EL (cell line): Measurements from ENCODE around the gene CRIM1.

Experiments used
- DNase-seq: peaks from one replicate; pipeline ENCODE4 v3.0.0-alpha.2; 2016

CRIM1 gene

DNA sequence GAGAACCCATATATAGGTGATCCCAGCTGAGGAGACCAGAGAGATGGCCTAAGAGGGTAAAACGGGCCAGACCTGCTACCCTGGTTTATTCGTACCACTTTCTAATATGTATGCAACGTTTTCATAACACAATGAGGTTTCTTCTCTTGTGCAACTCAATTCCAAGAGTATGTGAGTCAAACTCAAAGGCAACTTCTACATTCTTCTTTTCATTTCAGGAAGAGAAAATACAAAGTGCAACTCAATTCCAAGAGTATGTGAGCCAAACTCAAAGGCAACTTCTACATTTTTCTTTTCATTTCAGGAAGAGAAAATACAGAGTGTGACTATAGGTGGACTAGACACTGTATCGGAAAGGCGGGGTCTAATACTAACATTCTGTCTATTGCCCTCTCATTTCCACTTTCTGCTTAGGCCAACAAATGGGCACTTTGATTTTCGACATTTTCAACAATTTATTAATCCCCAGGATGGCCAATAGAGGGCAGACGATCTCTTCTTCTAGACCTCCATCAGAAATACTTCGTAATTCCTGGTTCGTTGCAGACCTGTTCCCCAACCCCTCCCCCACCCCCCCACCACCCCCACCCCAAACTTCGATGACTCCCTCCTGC, 3.7 kb upstream of the CRIM1 start:
- peak; percentile 67 for DNase-seq

DNA sequence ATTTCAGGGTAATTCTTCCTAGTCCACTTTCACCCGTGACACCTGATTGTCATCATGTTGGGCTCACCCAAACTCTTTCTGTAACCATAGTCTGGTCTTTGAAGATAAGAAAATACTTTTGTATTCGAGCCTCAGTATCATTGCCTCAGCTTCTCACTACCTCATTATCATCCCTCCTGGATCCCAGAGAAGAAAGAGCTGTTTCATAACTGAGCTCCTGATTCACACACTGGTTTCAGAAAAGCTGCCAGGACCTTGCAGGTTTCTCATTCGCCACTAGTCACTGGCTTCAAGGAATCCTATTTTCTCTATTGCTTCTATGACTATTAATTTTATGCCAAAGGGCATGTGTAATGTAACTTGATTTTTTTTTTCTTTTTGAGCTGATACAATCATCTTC, 2.9 kb upstream of the CRIM1 start:
- peak; percentile 76 for DNase-seq

DNA sequence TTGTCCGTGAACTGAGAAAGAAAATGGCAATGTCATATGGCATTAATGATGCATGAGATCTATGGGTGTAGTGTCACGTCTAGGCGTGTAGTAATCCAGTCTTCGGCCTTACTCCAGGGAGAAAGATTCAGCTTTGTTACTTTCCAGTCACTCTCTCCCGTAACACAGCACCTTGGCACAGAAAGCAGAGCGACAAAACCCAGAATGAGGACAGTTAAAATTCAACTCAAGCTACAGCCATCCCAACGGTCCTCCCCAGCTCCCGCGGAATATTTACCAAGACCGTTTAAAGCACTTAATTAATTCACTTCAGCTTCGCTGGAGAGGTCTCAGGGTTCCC, 797 bp upstream of the CRIM1 start:
- no peak for DNase-seq

DNA sequence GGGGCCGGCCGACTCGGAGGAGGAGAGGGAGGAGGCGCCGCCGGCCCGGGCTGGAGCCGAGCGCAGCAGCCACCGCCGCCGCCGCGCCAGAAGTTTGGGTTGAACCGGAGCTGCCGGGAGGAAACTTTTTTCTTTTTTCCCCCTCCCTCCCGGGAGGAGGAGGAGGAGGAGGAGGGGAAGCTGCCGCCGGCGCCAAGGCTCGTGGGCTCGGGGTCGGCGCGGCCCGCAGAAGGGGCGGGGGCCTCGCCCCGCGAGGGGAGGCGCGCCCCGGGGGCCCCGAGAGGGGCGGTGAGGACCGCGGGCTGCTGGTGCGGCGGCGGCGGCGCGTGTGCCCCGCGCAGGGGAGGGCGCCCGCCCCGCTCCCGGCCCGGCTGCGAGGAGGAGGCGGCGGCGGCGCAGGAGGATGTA, 316 bp downstream of the CRIM1 start:
- no peak for DNase-seq

DNA sequence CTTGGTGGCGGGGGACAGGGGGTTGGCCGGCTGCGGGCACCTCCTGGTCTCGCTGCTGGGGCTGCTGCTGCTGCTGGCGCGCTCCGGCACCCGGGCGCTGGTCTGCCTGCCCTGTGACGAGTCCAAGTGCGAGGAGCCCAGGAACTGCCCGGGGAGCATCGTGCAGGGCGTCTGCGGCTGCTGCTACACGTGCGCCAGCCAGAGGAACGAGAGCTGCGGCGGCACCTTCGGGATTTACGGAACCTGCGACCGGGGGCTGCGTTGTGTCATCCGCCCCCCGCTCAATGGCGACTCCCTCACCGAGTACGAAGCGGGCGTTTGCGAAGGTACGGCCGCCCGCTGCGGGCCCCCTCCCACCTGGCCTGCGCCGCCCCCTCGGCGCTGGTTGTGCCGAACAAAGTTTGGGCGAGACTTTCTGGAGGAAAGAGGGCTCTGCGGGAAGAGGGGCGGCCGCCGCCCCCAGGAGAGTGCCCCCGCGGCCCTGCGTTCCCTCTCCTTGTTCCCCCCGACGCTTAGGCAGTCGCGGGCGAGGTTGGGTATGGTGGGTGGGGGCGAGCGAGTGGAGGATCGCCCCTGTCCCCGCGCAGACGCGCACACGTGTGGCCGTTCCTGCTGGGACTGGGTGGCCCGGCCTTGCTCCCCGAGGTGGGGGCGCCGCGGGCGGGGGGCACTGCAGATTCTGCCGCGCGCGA, 866 bp downstream of the CRIM1 start:
- no peak for DNase-seq

DNA sequence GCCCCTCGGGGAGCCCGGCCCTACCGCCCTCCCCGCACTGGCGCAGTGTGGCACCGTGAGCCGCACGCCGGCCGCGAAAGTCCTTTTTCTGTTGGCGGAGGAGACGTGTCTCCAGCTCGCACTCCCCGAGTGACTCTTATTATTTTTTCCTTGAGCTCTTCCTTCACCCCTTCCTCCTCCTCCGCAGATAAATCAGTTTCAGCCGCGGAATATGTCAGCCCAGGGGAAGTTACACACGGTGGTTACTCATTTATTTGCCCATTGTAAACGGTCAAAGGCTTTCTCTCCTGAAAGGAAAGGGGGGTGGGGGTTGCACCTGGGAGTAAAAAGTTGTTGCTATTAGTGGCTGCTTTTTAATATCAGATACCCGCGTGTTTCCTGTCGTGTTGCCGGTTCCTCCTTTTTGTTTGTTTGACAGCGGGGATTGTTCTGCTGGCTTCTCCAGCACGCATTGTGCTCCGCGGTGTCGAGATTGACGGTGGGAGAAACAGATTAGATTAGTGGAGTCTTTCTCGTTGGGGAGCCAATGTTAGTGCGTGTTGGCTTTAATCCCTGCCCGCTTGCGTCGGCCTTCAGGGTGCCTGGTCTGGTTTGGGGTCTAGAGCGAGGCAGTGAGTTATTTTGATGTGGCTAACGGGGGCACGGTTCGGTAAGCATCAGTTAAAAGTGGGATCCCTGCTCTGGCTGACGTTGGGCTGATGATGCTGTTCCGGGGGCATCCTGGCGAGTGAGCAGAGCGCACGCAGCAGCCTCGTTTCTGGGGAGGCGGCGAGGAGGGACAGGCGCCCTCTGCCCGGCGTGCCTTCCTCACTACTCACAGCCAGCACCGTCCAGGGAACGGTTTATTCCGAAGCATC, 1.6 kb downstream of the CRIM1 start:
- DNase-seq = peak; percentile 77

DNA sequence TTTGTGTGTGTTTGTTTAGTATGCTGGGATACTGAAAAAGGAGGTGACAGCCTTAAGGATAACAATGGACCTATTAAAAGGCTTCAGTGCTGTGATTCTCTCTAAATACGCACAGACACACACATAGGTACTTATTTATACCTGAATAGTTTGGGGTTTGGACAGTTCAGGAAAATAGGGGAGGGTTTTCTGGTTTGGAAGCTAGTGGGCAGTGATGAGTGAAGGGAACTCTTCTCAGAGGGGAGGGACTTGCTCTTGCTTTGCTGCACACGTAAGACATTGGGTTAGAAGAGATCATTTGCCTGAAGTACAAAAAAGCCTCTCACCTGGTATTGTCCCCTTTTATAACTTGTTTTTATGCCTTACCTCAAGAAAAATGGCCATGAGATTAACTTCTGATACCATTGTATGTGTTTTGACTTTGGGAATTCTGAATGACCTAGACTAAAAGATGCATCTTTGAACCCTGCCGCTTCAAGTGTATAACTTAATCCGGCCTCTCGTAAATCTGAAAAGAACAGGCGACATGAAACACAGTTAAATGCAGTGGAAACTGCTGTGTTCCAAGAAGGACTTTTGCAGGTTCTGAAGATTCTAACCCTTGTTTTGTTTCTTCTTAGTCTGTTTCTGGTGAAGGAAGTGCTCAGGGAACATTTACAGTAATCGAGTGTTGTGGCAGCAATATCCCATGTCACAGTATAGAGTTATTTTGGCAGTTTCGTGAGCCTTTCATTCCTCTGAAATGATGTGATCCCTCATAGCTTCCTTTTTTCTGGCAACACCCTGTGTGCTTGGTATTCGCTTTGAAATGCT, 2.5 kb downstream of the CRIM1 start:
- DNase-seq = peak; percentile 77

DNA sequence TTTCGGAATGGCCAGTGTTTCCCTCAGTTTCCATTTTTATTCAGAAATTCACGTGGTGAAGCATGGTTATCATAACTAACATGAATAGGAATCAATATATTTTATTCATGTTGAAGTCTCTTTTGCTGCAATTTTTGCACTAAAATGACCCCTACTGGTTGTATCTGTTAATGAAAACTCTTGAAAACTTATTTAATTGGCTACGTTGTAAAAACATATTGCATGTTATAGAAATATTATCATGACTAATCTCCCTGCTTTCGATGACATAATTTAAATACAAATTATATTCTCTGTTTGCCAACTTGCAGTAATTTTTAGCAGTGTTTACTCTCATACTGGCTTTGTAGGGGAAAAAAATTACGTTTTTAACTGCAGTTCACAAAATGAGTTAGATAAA, 3.5 kb downstream of the CRIM1 start:
- no peak for DNase-seq

DNA sequence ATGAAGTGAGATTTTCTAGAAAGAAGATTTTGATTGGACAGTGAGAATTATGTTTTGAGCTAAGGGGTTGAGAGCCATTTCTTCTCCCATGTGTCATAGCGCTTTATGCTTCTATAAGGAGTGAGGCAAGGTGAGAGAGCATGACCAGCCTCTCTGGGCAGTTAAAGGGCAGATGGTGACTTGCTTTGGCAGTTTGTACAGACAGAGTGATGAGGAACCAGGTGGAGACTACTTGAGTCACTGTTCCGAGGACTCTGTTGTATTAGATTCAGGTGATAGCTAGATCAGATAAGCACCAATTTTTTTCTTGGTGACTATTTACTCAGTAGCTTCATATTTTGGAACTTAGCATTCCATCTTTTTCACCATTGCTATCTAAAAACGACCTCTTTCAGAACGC, 4.5 kb downstream of the CRIM1 start:
- DNase-seq = peak; percentile 30

DNA sequence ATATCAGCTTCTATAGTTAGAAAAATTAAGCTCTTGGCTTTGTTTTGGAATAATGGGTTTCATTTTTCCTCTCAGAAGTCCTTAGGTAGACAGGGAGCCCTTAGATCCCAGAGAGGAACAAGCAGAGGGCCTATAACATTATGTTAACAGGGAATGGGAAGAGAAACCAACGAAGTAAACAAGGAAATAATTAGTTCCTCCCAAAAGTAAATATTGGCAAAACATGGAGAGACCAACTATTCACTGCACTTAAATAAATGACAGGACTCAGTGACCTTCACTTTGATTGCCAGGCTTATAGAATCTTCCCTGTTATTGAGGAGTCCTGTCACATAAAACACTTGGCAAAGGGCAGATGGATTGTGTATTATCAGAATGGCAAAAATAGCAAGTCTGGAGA, 5.3 kb downstream of the CRIM1 start:
- no peak for DNase-seq

DNA sequence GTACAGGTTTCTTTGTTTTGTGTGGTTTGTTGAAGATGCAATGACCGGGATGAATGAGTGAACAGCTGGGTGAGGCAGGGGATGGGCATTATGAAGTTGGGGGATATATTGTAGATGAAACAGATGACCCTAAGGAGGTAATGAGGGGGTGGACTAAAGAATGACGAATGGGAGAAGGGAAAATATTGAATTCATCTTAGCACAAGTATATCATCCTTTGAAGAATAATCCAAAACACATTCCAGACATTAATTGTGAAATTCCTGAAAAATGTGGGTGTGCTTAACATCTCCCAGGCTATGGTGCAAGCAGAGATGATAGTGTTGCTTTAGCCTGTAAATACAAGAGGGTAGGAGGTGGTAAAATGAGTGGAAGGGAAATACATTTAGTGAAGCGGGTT, 5.8 kb downstream of the CRIM1 start:
- DNase-seq = peak; percentile 68

DNA sequence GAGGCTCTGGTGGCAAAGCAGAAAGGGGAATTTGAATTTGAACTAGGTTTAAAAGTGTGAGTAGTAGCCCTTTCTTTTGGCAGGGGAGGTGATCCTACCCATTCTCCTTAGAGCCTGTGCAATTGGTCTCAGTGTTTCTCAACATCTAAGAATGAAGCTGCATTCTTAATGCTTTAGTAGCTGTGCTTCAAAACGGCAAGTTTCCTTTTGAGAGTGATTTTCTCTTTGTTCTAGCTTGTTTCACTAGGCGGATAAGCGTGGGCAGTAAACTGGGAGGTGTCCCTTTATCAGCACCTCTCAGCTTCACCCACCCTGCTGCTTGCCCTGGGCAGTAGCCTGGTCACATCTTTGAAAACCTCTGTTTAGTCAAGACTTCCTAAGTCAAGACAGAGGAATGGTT, 6.7 kb downstream of the CRIM1 start:
- peak; percentile 72 for DNase-seq

DNA sequence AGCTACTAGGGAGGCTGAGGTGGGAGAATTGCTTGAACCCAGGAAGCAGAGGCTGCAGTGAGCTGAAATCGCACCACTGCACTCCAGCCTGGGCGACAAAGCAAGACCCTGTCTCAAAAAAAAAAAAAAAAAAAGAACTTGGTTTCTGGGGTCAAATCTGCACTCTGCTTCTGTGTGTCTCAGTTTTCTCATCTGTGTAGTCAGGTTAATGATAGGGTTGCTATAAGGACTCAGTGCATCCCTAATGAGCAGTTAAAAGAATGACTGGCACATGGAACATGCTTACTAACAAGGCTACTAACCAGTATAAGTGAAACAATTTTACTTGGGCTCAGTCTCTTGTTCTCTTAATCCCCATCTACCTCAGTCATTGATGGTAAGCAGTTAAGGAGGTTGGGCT, 7.5 kb downstream of the CRIM1 start:
- peak; percentile 21 for DNase-seq

DNA sequence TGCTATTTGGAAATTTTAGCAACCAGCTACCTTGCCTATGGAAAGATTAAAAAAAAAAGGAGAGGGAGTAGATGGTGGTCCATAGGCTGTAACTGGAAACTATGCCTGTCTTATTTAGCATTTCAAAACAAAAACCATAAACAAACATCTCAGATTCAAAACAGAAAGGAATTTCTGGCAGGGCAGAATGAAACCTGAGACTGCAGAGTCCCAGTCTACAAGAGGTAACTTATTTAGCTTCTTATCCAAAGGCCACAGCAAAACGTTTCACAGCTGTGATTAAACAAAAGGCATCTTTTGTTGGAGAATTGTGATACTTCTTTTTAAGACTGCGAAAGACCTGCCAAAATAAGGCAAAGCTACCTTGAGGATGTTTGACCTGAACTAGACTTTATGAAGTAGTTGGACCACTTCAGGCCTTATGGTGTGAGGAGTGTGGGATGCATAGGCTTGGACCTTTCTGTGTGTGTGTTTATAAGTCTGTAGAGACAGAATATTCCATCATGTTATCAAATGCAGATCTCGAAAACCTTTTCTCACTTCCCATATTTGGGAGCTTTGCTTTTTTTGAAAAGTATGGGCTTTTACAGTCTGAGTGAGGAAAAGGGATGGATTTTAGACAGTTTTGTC, 11.0 kb downstream of the CRIM1 start:
- peak; percentile 17 for DNase-seq

DNA sequence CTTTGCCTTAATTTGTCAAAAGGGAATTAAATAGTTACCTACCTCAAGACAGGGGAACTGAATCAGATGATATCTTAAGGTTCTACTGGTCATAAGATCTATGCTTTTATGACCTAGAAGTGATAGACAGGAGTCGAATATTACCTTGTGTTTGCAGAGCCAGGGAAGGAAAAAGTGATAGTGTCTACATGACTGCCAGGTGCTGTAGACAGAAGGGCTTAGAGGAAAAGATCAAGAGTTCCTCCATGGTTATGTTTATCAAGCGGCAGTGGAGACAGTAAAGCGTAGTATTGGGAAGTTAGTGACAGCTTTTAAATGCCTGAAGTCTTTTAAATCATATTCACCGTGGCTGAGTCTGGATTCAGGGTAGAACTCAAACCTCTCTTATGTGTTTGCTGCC, 11.9 kb downstream of the CRIM1 start:
- DNase-seq = no peak

DNA sequence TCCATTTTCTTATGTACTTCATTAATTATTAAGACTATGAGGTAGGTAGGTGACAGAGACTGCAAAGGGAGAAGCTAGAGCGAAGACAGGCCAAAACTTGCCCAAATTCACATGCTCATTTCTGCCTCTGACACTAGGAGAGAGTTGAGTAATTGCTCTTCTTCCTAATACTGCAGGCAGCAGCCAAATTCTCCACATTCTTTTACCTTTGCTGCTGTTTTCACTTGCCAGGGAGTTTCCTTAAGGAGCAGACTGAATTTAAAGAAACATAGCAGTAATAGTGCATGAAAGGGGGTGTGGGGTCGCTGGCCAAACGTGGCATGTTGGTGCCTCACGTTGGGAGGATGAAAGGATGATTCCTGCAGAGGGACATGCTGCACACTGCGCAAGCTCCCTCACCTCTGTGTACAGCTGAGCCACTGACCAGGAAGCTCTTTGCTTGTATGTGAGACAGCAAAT, 12.3 kb downstream of the CRIM1 start:
- DNase-seq = peak; percentile 57

DNA sequence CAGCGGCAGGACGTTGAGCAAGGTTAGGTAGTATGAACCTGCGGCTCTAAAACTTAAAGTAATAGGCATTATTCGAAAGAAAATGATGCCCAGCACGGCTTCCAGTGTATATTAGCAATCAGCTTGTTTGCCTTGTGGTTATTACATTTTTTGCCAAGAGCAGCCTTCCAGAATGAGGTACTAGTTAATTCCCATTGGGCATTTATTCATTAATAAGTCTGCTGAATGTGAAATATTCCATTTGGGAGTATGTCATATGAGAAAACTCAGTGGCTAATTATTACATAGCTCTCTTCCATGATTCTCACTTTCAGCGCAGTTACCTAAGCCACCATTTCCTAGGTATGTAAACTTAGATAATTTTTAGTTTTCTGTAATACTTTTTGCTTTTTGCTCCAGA, 12.9 kb downstream of the CRIM1 start:
- no peak for DNase-seq

DNA sequence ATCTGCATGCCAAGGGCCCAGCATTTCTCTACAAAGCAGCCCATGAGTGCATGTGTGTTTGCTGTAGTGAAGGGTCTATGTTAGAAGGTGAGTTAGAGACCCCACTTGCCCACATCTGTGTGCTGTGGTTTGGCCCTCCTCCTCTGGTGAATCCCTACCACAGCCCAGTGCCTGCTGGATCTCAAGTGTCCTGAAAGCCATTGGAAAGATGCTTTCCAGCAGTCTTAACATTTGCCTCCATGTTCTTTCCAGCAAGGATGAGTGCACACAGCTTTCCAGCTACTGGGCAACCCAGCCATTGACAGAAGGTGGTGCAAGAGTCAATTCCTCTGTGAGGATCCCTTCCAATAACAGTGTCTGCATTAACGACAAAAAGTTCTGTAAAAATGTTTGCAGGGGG, 13.6 kb downstream of the CRIM1 start:
- DNase-seq = peak; percentile 16

DNA sequence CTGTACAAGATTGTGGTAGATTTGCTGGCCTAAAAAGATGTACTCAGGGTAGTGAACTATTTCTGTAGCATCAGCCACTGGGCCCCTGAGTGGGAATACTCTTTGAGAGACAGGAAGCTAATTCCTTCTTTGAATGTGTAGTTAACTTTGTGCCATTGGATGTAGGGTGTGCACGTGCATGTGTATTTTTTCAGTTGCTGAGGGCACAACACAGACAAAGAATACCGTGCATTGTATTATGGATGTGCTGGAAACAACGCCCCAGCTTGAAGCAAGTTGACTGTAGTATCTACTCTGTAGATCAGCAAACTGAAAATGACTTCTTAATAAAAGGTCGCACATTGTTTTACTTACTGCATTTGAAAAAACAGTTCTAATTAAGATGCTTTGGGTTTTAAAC, 14.1 kb downstream of the CRIM1 start:
- no peak for DNase-seq

DNA sequence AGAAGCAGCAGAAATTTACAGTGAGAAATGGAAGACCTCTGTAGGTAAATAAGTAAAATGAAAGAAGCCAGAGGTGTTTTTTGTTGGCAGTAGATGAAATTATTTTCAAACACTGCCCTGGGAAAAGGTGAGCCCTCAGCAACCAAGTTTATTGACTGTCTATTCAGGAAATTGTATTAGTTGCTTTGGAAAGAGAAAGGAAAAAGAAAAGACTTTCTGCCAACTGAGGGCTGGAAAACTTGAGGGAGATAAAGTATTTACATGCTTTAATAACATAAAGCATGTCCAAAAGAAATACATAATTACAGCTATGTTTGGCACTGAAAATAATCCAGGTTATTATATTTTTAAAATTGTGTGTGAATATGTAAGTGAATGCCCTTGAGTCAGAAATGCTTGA, 14.7 kb downstream of the CRIM1 start:
- DNase-seq = no peak

DNA sequence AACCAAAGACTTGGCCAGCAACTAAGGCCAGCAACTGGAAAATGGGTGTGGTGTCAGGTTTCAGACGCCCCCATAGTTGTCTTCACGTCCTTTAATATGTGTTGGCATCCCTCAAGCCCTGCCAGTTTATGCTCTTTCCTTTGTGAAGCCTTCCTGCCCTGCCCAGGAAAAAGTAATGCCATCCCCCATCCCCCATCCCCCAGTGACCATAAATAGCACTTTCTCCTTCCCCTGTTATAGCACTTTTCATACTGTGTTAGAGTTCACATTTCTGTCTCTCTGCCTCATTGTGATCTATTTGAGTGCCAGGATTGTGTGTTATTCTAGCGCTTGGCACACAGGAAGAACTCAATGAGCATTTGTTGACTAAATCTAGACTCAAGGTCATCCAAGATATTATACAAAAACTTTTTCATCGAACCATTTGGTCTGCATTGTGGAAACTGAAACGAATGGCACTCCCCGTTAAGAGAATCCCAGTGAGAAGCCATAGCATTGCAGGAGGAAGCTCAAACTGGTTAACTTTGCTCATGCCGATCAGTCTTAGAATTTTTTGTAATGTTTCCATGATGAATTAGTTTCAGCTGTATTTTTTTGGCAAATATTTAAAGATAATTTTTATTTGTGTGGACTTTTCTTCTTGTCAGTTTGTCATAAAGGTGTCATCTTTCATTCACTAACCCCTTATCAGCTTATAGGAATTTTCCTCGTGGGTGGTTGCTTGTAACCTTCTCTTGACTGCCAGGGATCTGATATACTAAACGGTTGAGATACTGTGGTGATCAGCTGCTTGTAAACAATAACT, 15.7 kb downstream of the CRIM1 start:
- DNase-seq = peak; percentile 63

DNA sequence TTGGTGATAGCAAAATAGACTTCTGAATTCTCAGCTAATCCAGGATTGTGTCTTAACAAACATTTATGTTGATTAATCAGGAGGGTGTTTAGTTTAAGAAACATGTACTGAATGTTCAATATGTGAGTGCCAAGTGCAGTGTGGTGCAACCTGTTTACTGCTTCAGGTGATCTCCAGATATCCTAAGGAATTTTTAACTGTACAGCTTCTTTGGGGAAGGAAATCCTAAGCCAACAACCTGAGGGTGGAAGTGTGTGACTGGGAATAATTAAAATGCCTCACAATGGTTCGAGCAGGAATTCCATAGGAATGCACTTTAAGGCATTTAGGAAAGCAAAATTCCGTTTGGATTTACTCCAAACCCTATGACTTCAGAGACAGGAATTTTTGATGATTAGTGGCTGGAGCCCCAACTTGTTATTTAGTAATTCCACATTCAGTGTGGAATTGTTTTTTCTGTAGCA, 16.4 kb downstream of the CRIM1 start:
- DNase-seq = peak; percentile 95
